Common myeloid progenitor, CD34-positive (primary cell): Measurements from ENCODE around the gene NEK11.
"Not testable (repeated sequence)": the region's sequence is repeated elsewhere in the genome, so short reads cannot be mapped to it uniquely, and the experiment has no call there.

Experiments
- CTCF ChIA-PET: fragments of 350-600 bp; sonication (Branson Sonifier 250); formaldehyde crosslinking; loops from one replicate; lab custom pipeline; 2021; ENCODE audit warnings: antibody characterized with exemption; lab: Charles Lee
- POLR2A ChIA-PET: fragments of 350-600 bp; sonication (Branson Sonifier 250); formaldehyde crosslinking; loops from one replicate; lab custom pipeline; 2021; ENCODE audit warnings: antibody characterized with exemption; lab: Charles Lee
- DNase-seq, 3 donors: peaks; one replicate each; pipeline versions ENCODE4 v3.0.0 to v3.0.0-alpha.2; 2013
- H3K27ac ChIP-seq, 2 experiments: 1 replicate in 1 of 2; 2 replicates in 1 of 2; pipeline ENCODE4 v1.7.0; 2013; ENCODE audit warnings: inconsistent platforms in 2 of 2, low read length in 2 of 2, mild to moderate bottlenecking in 2 of 2, low read depth in 1 of 2, moderate library complexity in 1 of 2; ENCODE audit not compliant: severe bottlenecking in 2 of 2, insufficient read depth in 1 of 2, poor library complexity in 1 of 2
- H3K27me3 ChIP-seq, 5 experiments: replicated peaks in 2 of 5; 1 replicate in 3 of 5; 2 replicates in 2 of 5; pipeline versions ENCODE4 v1.6.1 to v1.7.0; 2013; ENCODE audit warnings: low read length in 4 of 5, mild to moderate bottlenecking in 2 of 5, moderate library complexity in 2 of 5, inconsistent platforms in 1 of 5; ENCODE audit not compliant: insufficient read depth in 5 of 5, control insufficient read depth in 4 of 5
- H3K36me3 ChIP-seq, 4 experiments: 1 replicate in 2 of 4; 2 replicates in 2 of 4; pipeline versions ENCODE4 v1.6.1 to v1.7.0; 2013; ENCODE audit warnings: low read length in 3 of 4, control low read depth in 1 of 4, mild to moderate bottlenecking in 1 of 4; ENCODE audit not compliant: control insufficient read depth in 4 of 4, insufficient read depth in 4 of 4
- H3K4me1 ChIP-seq, 4 experiments: 1 replicate in 3 of 4; 2 replicates in 1 of 4; pipeline versions ENCODE4 v1.6.1 to v1.7.1; 2013; ENCODE audit warnings: low read length in 3 of 4, mild to moderate bottlenecking in 3 of 4, control low read depth in 1 of 4, inconsistent platforms in 1 of 4, moderate library complexity in 1 of 4; ENCODE audit not compliant: control insufficient read depth in 4 of 4, insufficient read depth in 4 of 4; ENCODE audit errors: control extremely low read depth in 1 of 4
- H3K4me3 ChIP-seq, 7 experiments: 1 replicate in 4 of 7; 2 replicates in 3 of 7; pipeline versions ENCODE4 v1.5.1 to v1.7.0; 2013; ENCODE audit warnings: mild to moderate bottlenecking in 7 of 7, low read length in 6 of 7, moderate library complexity in 6 of 7, inconsistent platforms in 2 of 7, low read depth in 2 of 7, control low read depth in 1 of 7; ENCODE audit not compliant: insufficient read depth in 4 of 7, control insufficient read depth in 1 of 7; ENCODE audit errors: extremely low read depth in 1 of 7
- H3K9me3 ChIP-seq, 5 experiments: 1 replicate in 4 of 5; 2 replicates in 1 of 5; pipeline versions ENCODE4 v1.6.1 to v1.7.1; 2013; ENCODE audit warnings: low read length in 4 of 5, mild to moderate bottlenecking in 2 of 5, inconsistent platforms in 1 of 5, low read depth in 1 of 5, moderate library complexity in 1 of 5; ENCODE audit not compliant: control insufficient read depth in 4 of 5, insufficient read depth in 2 of 5; ENCODE audit errors: control extremely low read depth in 1 of 5
- WGBS: methylation state at CpG from one replicate; pipeline ENCODE4 v1.1.5; 2013; ENCODE audit not compliant: insufficient coverage; 5-methylcytosine and 5-hydroxymethylcytosine counted together

NEK11 gene

GRCh38 chr3:131353016-131353877, 326.6 kb downstream of the NEK11 start:
- ChIA-PET CTCF (interaction anchor here (1.5 kb wide), 1 partner anchor 27 kb away, joined by 3 read pairs; no protein-coding TSS in a partner anchor), POLR2A (no interaction called here)
- Histone ChIP-seq H3K36me3 (no peaks in the 10 kb centered on the region), H3K4me3 (no peak overlapping the region), H3K27ac (no peak overlapping the region), H3K27me3 (no peaks in the 10 kb centered on the region), H3K9me3 (no peaks in the 10 kb centered on the region), H3K4me1 (peaks cover 0 to 6% (median 0%) of the 10 kb centered on the region in 4 experiments)
- WGBS, result no CpG with 5 or more reads among the region's 2 CpGs
- peak in 1 of 3 donors; percentile 11 for DNase-seq

- Histone ChIP-seq H3K36me3 (no peaks in the 10 kb centered on the region), H3K4me3 (no peak overlapping the region), H3K4me1 (peaks cover 0 to 6% (median 0%) of the 10 kb centered on the region in 4 experiments), H3K9me3 (no peaks in the 10 kb centered on the region), H3K27ac (no peak overlapping the region), H3K27me3 (no peaks in the 10 kb centered on the region)
- ChIA-PET POLR2A (no interaction called here), CTCF (interaction anchor here (1.5 kb wide), 1 partner anchor 26 kb away, joined by 3 read pairs; no protein-coding TSS in a partner anchor)
- DNase-seq, result no peak
- 20% methylated on average over 1 of the region's 2 CpGs for WGBS
Measured at GRCh38 chr3:131353986-131354385, 327.3 kb downstream of the NEK11 start.

GRCh38 chr3:131356006-131356595, 329.4 kb downstream of the NEK11 start:
- ChIA-PET CTCF (no interaction called here), POLR2A (no interaction called here)
- Histone ChIP-seq H3K4me3 (no peak overlapping the region), H3K36me3 (no peaks in the 10 kb centered on the region), H3K9me3 (no peaks in the 10 kb centered on the region), H3K27ac (no peak overlapping the region), H3K27me3 (no peaks in the 10 kb centered on the region), H3K4me1 (peaks cover 0 to 8% (median under 1%) of the 10 kb centered on the region in 4 experiments)
- no peak for DNase-seq
- WGBS, result 100% methylated on average over 2 of the region's 5 CpGs

- no peak overlapping the region for H3K4me3 ChIP-seq
- WGBS, result no CpG with 5 or more reads among the region's 1 CpG
- H3K4me1 ChIP-seq, result peaks cover 0 to 19% (median 11%) of the 10 kb centered on the region in 4 experiments
- ChIA-PET POLR2A (no interaction called here), CTCF (no interaction called here)
- peaks cover 0 to 1% (median 0%) of the 10 kb centered on the region in 5 experiments for H3K27me3 ChIP-seq
- H3K36me3 ChIP-seq, result no peaks in the 10 kb centered on the region
- H3K9me3 ChIP-seq, result peaks cover 0 to under 1% (median 0%) of the 10 kb centered on the region in 5 experiments
- no peak overlapping the region for H3K27ac ChIP-seq
- no peak for DNase-seq
Measured at GRCh38 chr3:131357275-131357674, 330.6 kb downstream of the NEK11 start.

GRCh38 chr3:131360191-131360755, 333.6 kb downstream of the NEK11 start:
- Histone ChIP-seq H3K27ac (no peak overlapping the region), H3K27me3 (peaks cover 0 to 1% (median 0%) of the 10 kb centered on the region in 5 experiments), H3K9me3 (peaks cover 0 to 3% (median 0%) of the 10 kb centered on the region in 5 experiments), H3K4me1 (peaks cover 0 to 17% (median 13%) of the 10 kb centered on the region in 4 experiments), H3K36me3 (no peaks in the 10 kb centered on the region), H3K4me3 (no peak overlapping the region)
- DNase-seq, result no peak
- ChIA-PET POLR2A (no interaction called here), CTCF (interaction anchor here (1.5 kb wide), 1 partner anchor 19 kb away, joined by 3 read pairs; no protein-coding TSS in a partner anchor)
- WGBS, result 100% methylated on average over 1 of the region's 4 CpGs

- DNase-seq, result peak; percentile 51 to 68 (median 58)
- H3K9me3 ChIP-seq, H3K27me3 ChIP-seq, POLR2A ChIA-PET, H3K27ac ChIP-seq, H3K36me3 ChIP-seq: not testable (repeated sequence)
- peaks cover 0 to 17% (median 13%) of the 10 kb centered on the region in 4 experiments for H3K4me1 ChIP-seq
- WGBS, result 7% methylated on average over 7 of the region's 7 CpGs
- H3K4me3 ChIP-seq, result peak overlapping the region in 3 of 7 experiments; percentile 21 to 81 (median 69)
- CTCF ChIA-PET, result interaction anchor here (1.5 kb wide), 1 partner anchor 18 kb away, joined by 3 read pairs; no protein-coding TSS in a partner anchor
Measured at GRCh38 chr3:131361066-131361463, 334.4 kb downstream of the NEK11 start.
